SK-N-SH (cell line): Measurements from ENCODE around the gene RAB27B.

Experiments
- CHD2 ChIP-seq: fragments of 150-350 bp; IDR thresholded peaks from 2 replicates; pipeline ENCODE4 v1.6.1; 2018; ENCODE audit warnings: low read length; ENCODE audit not compliant: partially characterized antibody
- CTCF ChIP-seq: fragments of 200-600 bp; sonication (generic); IDR thresholded peaks from 2 replicates; pipeline ENCODE4 v1.6.1; 2017; ENCODE audit warnings: antibody characterized with exemption, mild to moderate bottlenecking, moderate library complexity
- FOXM1 ChIP-seq: IDR thresholded peaks from 2 replicates; pipeline ENCODE4 v1.4.0; 2012; ENCODE audit warnings: low read depth, mild to moderate bottlenecking
- MEF2A ChIP-seq: IDR thresholded peaks from 2 replicates; pipeline ENCODE4 v1.4.0; 2012; ENCODE audit warnings: low read depth, borderline replicate concordance
- MXI1 ChIP-seq: IDR thresholded peaks from 2 replicates; pipeline ENCODE4 v1.6.1; 2012; ENCODE audit warnings: mild to moderate bottlenecking, low read depth, low read length, improper control_type of control experiment
- POLR2AphosphoS5 ChIP-seq: IDR thresholded peaks from 2 replicates; pipeline ENCODE4 v1.6.1; 2012; ENCODE audit warnings: low read depth, low read length
- RFX5 ChIP-seq: IDR thresholded peaks from 2 replicates; pipeline ENCODE4 v1.6.1; 2012; ENCODE audit warnings: mild to moderate bottlenecking, improper control_type of control experiment, low read length
- TAF1 ChIP-seq: IDR thresholded peaks from 2 replicates; pipeline ENCODE4 v1.6.1; 2012; ENCODE audit warnings: low read depth, mild to moderate bottlenecking, low read length, moderate library complexity, borderline replicate concordance
- TCF12 ChIP-seq: IDR thresholded peaks from 2 replicates; pipeline ENCODE4 v1.4.0; 2012
- YY1 ChIP-seq: IDR thresholded peaks from 2 replicates; pipeline ENCODE4 v1.4.0; 2012; ENCODE audit warnings: low read depth, mild to moderate bottlenecking

GRCh38 chr18:54786206-54786605 is 42.1 kb upstream of the RAB27B start:
- TF ChIP-seq FOXM1 (no peak), CTCF (no peak), RFX5 (no peak), CHD2 (no peak), TCF12 (no peak), MXI1 (no peak), MEF2A (no peak), TAF1 (no peak), YY1 (no peak), POLR2AphosphoS5 (no peak)
